Measurements from ENCODE around the gene SDK1.

DNA sequence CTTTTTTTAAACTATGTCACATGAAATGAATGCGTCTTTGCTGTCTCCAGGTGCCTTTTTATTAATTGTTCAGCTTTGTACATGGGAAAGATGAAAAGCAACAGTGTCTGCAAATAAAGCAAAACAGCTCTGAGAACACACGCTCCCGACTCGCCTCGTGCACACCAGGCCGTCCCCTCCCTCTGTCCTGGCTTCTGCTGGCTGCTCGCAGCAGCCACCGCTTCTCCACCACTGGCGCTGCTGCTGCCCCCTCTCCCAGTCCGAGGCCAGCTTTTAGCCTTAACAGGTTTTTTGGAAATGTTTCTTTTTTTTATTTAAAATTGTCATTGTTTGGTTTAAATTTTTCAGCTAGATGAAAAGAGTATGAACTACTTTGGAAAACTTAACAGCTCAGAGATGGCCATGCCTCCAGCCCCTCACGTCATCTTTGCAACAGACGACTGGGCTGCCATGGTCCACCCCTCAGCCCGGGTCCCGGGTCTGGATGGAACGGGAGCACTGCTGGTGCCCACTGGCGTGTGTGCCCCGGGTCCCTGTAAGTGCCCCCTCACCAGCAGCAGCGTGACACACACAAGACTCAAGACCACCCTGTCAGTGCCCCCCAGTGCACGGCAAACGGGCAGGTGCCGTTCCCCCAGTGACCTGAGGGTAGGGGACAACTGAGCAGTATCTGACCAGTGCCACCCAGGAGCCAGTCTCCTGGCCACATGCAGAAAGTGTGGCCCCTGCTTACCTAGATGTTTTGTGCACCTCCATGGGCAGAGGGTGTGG lies 965.4 kb downstream of the SDK1 start:
- TF ChIP-seq POLR2A (IDR thresholded peaks at IDR 0.05) (no peak), POLR2AphosphoS5 (IDR thresholded peaks at IDR 0.05; ENCODE audit: insufficient read depth in 1 of 2, low read depth in 1 of 2) (no peak)
- TF ChIP-seq, protein P1, sequence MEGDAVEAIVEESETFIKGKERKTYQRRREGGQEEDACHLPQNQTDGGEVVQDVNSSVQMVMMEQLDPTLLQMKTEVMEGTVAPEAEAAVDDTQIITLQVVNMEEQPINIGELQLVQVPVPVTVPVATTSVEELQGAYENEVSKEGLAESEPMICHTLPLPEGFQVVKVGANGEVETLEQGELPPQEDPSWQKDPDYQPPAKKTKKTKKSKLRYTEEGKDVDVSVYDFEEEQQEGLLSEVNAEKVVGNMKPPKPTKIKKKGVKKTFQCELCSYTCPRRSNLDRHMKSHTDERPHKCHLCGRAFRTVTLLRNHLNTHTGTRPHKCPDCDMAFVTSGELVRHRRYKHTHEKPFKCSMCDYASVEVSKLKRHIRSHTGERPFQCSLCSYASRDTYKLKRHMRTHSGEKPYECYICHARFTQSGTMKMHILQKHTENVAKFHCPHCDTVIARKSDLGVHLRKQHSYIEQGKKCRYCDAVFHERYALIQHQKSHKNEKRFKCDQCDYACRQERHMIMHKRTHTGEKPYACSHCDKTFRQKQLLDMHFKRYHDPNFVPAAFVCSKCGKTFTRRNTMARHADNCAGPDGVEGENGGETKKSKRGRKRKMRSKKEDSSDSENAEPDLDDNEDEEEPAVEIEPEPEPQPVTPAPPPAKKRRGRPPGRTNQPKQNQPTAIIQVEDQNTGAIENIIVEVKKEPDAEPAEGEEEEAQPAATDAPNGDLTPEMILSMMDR (IDR thresholded peaks at IDR 0.05), result no peak

All from vagina (tissue), 2 donors.